Kidney (tissue), 14 donors: ENCODE measurements around the gene OR7G2. TPM values are rescaled to one million over a fixed set of nuclear protein-coding genes. Genes with fewer than 3 reads are reported as not detected.

Experiments used
- DNase-seq, 5 donors: peaks; one replicate each; pipeline ENCODE4 v3.0.0-alpha.2; 2013 to 2020
- FAIRE-seq: peaks from 2 replicates; lab custom pipeline; 2012; peaks lifted over from hg19 to GRCh38; lab: Jason Lieb, UNC
- H3K27ac ChIP-seq, 2 donors: one replicate each; pipeline ENCODE4 v1.7.0; 2013; ENCODE audit warnings: low read depth in 2 of 2, low read length in 2 of 2, inconsistent platforms in 1 of 2
- H3K27me3 ChIP-seq: one replicate; pipeline ENCODE4 v1.7.1; 2013; ENCODE audit warnings: low read length, inconsistent platforms; ENCODE audit not compliant: control insufficient read depth, insufficient read depth
- H3K36me3 ChIP-seq, 3 donors: one replicate each; pipeline versions ENCODE4 v1.7.0 to v1.7.1; 2013; ENCODE audit warnings: low read length in 3 of 3, control low read depth in 1 of 3, inconsistent platforms in 1 of 3; ENCODE audit not compliant: insufficient read depth in 3 of 3, control insufficient read depth in 2 of 3
- H3K4me1 ChIP-seq, 3 donors: one replicate each; pipeline versions ENCODE4 v1.7.0 to v1.7.1; 2013; ENCODE audit warnings: low read length in 3 of 3, inconsistent platforms in 1 of 3, low read depth in 1 of 3; ENCODE audit not compliant: control insufficient read depth in 2 of 3, insufficient read depth in 2 of 3
- H3K4me3 ChIP-seq, 3 donors: one replicate each; pipeline versions ENCODE4 v1.7.0 to v1.8.1; 2013; ENCODE audit warnings: low read length in 3 of 3, control low read depth in 1 of 3, inconsistent platforms in 1 of 3
- H3K9ac ChIP-seq, 3 donors: one replicate each; pipeline versions ENCODE4 v1.7.0 to v1.7.1; 2013; ENCODE audit warnings: low read length in 3 of 3, control low read depth in 1 of 3, inconsistent platforms in 1 of 3
- H3K9me3 ChIP-seq, 3 donors: one replicate each; pipeline versions ENCODE4 v1.7.0 to v1.7.1; 2013; ENCODE audit warnings: low read length in 3 of 3, control low read depth in 1 of 3, inconsistent platforms in 1 of 3; ENCODE audit not compliant: control insufficient read depth in 2 of 3, insufficient read depth in 1 of 3
- intact Hi-C: fragments of 100-400 bp; cut with DNase I; formaldehyde crosslinking; loops from one replicate; pipeline ENCODE4 v1.11.1; 2022
- polyA plus RNA-seq: library from polyadenylated mRNA; stranded (reverse); fragments of 350-450 nt; fragmentation: Illumina TruSeq; extraction: RNeasy Lipid Tissue Mini Kit (QIAGEN cat#74804); gene quantifications from one replicate; pipeline ENCODE4 v1.2.3, GENCODE V29; 2014; ENCODE audit warnings: low read depth, low replicate concordance; ENCODE audit not compliant: insufficient read depth
- total RNA-seq: library from RNA; stranded (reverse); fragmentation: NEBNext Ultra II Directional; extraction: Animal tissue kit (Norgen Biotek cat#: 25700); gene quantifications from one replicate; pipeline ENCODE4 v1.2.1, GENCODE V29; 2021
- TF ChIP-seq, protein P1 (sequence below): IDR thresholded peaks from 3 replicates; pipeline ENCODE4 v1.5.1; 2012; ENCODE audit warnings: mild to moderate bottlenecking, moderate library complexity, borderline replicate concordance; ENCODE audit not compliant: insufficient read depth; ENCODE audit errors: extremely low read depth
- donor health status: control.
- donor health status: control.
- donor health status: control.
- donor health status: control.
- donor health status: control.
- donor health status: DM: yes; HTN: yes; CAD: no.
- donor health status: Normal renal cell carcinoma (clear cell type).

Gene OR7G2
- total and polyA plus RNA-seq, 2 donors from 2014 or later: not detected

DNA sequence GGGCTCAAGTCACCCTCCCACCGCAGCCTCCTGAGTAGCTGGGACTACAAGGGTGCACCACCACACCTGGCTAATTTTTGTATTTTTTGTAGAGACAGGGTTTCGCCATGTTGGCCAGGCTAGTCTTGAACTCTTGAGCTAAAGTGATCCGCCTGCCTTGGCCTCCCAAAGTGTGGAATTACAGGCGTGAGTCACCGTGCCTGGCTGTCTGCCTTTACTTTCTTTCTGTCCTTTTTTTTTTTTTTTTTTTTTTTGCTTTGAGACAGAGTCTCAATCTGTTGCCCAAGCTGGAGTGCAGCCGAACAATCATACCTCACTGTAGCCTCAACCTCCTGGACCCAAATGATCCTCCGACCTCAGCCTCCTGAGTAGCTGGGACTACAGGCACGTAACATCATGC, 45.4 kb downstream of the OR7G2 start:
- Histone ChIP-seq H3K27ac (no peak overlapping the region), H3K9ac (no peak overlapping the region), H3K36me3 (no peaks in the 10 kb centered on the region), H3K27me3 (no peaks in the 10 kb centered on the region), H3K9me3 (no peaks in the 10 kb centered on the region), H3K4me1 (no peaks in the 10 kb centered on the region), H3K4me3 (no peak overlapping the region)
- intact Hi-C loops: no loop called here
- DNase-seq (no peak), FAIRE-seq (no peak)
- TF ChIP-seq, protein P1, sequence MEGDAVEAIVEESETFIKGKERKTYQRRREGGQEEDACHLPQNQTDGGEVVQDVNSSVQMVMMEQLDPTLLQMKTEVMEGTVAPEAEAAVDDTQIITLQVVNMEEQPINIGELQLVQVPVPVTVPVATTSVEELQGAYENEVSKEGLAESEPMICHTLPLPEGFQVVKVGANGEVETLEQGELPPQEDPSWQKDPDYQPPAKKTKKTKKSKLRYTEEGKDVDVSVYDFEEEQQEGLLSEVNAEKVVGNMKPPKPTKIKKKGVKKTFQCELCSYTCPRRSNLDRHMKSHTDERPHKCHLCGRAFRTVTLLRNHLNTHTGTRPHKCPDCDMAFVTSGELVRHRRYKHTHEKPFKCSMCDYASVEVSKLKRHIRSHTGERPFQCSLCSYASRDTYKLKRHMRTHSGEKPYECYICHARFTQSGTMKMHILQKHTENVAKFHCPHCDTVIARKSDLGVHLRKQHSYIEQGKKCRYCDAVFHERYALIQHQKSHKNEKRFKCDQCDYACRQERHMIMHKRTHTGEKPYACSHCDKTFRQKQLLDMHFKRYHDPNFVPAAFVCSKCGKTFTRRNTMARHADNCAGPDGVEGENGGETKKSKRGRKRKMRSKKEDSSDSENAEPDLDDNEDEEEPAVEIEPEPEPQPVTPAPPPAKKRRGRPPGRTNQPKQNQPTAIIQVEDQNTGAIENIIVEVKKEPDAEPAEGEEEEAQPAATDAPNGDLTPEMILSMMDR: no peak

DNA sequence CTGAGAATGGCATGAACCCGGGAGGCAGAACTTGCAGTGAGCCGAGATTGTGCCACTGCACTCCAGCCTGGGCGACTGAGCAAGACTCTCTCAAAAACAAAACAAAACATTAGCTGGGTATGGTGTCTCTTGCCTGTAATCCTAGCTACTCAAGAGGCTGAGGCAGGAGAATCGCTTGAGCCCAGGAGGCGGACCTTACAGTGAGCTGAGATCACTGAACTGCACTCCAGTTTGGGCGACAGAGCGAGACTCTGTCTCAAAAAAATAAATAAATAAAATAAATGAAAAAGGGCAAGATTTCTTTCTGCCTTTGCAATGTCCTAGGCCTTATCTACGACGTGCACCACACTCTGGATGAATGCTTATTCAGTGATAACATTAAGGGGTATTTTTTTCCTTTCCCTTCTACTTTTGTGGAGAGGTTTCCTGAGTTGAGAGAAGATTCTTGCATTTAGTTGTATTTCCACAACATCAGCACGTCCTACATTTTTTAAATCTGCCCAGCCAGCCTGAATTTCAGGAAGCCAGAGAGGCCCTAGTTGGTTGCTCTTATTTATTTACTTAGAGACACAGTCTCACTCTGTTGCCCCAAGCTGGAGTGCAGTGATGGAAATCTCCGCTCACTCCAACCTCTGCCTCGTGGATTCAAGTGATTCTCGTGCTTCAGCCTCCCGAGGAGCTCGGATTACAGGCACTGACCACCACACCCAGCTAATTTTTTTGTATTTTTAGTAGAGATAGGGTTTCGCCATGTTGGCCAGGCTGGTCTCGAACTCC, 46.5 kb downstream of the OR7G2 start:
- H3K27ac ChIP-seq: no peak overlapping the region
- H3K9me3 ChIP-seq: no peaks in the 10 kb centered on the region
- no peak overlapping the region for H3K9ac ChIP-seq
- intact Hi-C loops: no loop called here
- H3K4me1 ChIP-seq: no peaks in the 10 kb centered on the region
- DNase-seq: peak in 4 of 5 donors; percentile 65 to 80 (median 73)
- H3K36me3 ChIP-seq: no peaks in the 10 kb centered on the region
- no peak overlapping the region for H3K4me3 ChIP-seq
- no peaks in the 10 kb centered on the region for H3K27me3 ChIP-seq
- TF ChIP-seq, protein P1: no peak
- FAIRE-seq: no peak

DNA sequence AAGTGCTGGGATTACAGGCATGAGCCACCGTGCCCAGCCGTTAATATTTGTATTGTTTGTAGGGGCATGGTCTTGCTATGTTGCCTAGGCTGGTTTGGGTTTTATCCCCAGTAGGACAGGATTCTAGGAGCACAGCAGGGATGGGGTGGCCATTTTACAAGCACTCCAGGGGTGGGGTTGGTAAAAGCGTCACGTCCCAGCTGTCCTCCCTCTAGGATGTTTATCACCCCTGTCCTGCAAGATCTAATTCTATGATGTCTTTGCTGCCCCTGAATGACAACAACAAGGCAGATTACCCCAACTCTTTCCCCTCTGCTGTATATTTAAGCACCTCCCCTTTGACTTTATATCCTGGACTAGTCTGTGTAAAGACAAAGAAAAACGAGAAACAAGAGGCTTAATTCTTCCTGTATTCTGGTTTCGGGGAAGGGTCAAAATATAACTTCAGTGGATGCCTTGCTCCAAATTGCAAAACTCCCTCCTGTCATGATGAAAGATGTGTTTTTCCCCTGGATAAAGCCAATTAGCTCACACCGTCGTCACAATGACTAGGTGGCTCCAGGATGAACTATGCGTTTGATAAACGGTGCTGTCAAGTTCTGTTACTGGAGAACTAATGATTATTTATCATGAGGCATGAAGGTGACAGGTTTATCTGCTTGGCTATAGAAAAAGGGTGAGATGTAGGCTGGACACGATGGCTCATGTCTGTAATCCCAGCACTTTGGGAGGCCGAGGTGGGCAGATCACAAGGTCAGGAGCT, 48.2 kb downstream of the OR7G2 start:
- TF ChIP-seq, protein P1: no peak
- Histone ChIP-seq H3K27me3 (no peaks in the 10 kb centered on the region), H3K9ac (no peak overlapping the region), H3K27ac (no peak overlapping the region), H3K4me3 (no peak overlapping the region), H3K36me3 (no peaks in the 10 kb centered on the region), H3K4me1 (no peaks in the 10 kb centered on the region), H3K9me3 (no peaks in the 10 kb centered on the region)
- no peak for FAIRE-seq
- intact Hi-C loops: no loop called here
- peak in 4 of 5 donors; percentile 74 to 96 (median 90) for DNase-seq
